Measurements from ENCODE around the gene LAS1L. TPM values are rescaled to one million over a fixed set of nuclear protein-coding genes. Genes with fewer than 3 reads are reported as not detected.

The LAS1L gene
- polyA plus RNA-seq, 1 of the 3 experiments (the other 2 are of a cell fraction), result 39.0 TPM

DNA sequence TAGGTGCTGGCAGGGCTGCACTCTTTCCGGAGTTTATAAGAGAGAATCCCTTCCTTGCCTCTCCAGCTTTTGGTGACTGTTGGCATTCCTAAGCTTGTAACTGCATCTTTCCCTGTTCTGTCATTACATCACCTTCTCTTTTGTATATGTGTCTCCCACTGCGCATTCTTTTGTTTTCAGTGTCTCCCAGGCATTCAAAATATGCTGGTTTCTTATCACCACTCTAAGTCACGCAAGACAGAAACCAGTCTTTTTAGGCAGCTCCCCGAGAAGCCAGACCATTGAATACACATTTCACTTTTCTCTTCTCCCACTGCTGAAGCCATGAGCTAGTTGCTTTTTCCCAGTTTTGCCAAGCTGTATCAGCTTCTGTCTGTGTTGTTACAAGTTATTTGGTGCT, 71.0 kb downstream of the LAS1L start:
- no peaks in the 10 kb centered on the region for H3K27me3 ChIP-seq (ENCODE audit: insufficient read depth)
- ChIA-PET POLR2A (no interaction called here), CTCF (interaction anchor here (0.8 to 1.1 kb wide), 2 partner anchors 19 to 137 kb away, joined by 3 read pairs; no protein-coding TSS in a partner anchor)
- no peaks in the 10 kb centered on the region for H3K9me2 ChIP-seq
- H2AFZ ChIP-seq (ENCODE audit: low read depth), result no peak overlapping the region
- H3K79me2 ChIP-seq (ENCODE audit: insufficient read depth), result no peaks in the 10 kb centered on the region
- no peak overlapping the region for H3K4me2 ChIP-seq
- 0 out of 2 replicates have a peak, but pooled peaks cover 6% of the 10 kb centered on the region for H3K9me3 ChIP-seq
- no peaks in the 10 kb centered on the region for H3K4me1 ChIP-seq (ENCODE audit: control insufficient read depth in 1 of 2, insufficient read depth in 2 of 2, low read depth in 1 of 2, low read length in 1 of 2)
- no peak overlapping the region for H3K9ac ChIP-seq
- no peaks in the 10 kb centered on the region for H3K36me3 ChIP-seq (replicated peaks in 1 of 2; ENCODE audit: control insufficient read depth in 1 of 2, insufficient read depth in 2 of 2, low read length in 1 of 2)
- DNase-seq, result no peak
- H3F3A ChIP-seq (replicated peaks; ENCODE audit: insufficient read depth), result no peaks in the 10 kb centered on the region
- no peaks in the 10 kb centered on the region for H4K20me1 ChIP-seq (ENCODE audit: insufficient read depth)
- no peak overlapping the region for H3K27ac ChIP-seq (ENCODE audit: low read depth in 2 of 2, low read length in 1 of 2)
- no peak for TF ChIP-seq NFIC (IDR thresholded peaks at IDR 0.05; ENCODE audit: borderline replicate concordance)
- TF ChIP-seq, protein P1, sequence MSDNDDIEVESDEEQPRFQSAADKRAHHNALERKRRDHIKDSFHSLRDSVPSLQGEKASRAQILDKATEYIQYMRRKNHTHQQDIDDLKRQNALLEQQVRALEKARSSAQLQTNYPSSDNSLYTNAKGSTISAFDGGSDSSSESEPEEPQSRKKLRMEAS (IDR thresholded peaks at IDR 0.05; ENCODE audit: low read depth), result no peak
- TF ChIP-seq RXRA (IDR thresholded peaks at IDR 0.05; ENCODE audit: borderline replicate concordance, low read depth), result no peak
- no peak for TF ChIP-seq MEF2A (IDR thresholded peaks at IDR 0.05; ENCODE audit: borderline replicate concordance, low read depth)
- TF ChIP-seq SIN3A (IDR thresholded peaks at IDR 0.05; ENCODE audit: borderline replicate concordance, low read depth, low read length), result no peak
- TF ChIP-seq MXI1 (IDR thresholded peaks at IDR 0.05; ENCODE audit: low read depth, low read length), result no peak
- TF ChIP-seq TCF12 (IDR thresholded peaks at IDR 0.05), result no peak
- TF ChIP-seq GABPA (IDR thresholded peaks at IDR 0.05; ENCODE audit: low read depth), result no peak
- no peak for TF ChIP-seq RFX5 (IDR thresholded peaks at IDR 0.05; ENCODE audit: low read length)
- no peak for TF ChIP-seq POLR2AphosphoS5 (IDR thresholded peaks at IDR 0.05; ENCODE audit: low read depth, low read length)
- TF ChIP-seq, protein P2, sequence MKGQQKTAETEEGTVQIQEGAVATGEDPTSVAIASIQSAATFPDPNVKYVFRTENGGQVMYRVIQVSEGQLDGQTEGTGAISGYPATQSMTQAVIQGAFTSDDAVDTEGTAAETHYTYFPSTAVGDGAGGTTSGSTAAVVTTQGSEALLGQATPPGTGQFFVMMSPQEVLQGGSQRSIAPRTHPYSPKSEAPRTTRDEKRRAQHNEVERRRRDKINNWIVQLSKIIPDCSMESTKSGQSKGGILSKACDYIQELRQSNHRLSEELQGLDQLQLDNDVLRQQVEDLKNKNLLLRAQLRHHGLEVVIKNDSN (IDR thresholded peaks at IDR 0.05; ENCODE audit: borderline replicate concordance, low read depth), result no peak
- TF ChIP-seq, protein P3, sequence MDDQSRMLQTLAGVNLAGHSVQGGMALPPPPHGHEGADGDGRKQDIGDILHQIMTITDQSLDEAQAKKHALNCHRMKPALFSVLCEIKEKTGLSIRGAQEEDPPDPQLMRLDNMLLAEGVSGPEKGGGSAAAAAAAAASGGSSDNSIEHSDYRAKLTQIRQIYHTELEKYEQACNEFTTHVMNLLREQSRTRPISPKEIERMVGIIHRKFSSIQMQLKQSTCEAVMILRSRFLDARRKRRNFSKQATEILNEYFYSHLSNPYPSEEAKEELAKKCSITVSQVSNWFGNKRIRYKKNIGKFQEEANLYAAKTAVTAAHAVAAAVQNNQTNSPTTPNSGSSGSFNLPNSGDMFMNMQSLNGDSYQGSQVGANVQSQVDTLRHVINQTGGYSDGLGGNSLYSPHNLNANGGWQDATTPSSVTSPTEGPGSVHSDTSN (IDR thresholded peaks at IDR 0.05), result no peak
- no peak for TF ChIP-seq JUND (IDR thresholded peaks at IDR 0.05)
- TF ChIP-seq FOXM1 (IDR thresholded peaks at IDR 0.05; ENCODE audit: low read depth), result no peak
- TF ChIP-seq, protein P4, sequence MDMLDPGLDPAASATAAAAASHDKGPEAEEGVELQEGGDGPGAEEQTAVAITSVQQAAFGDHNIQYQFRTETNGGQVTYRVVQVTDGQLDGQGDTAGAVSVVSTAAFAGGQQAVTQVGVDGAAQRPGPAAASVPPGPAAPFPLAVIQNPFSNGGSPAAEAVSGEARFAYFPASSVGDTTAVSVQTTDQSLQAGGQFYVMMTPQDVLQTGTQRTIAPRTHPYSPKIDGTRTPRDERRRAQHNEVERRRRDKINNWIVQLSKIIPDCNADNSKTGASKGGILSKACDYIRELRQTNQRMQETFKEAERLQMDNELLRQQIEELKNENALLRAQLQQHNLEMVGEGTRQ (IDR thresholded peaks at IDR 0.05; ENCODE audit: borderline replicate concordance, low read depth, low read length), result no peak
- TF ChIP-seq EZH2phosphoT487 (IDR thresholded peaks at IDR 0.05; ENCODE audit: borderline replicate concordance, low read depth), result no peak
- TF ChIP-seq FOXJ3 (CRISPR knock-in tag; IDR thresholded peaks at IDR 0.05), result no peak
- no peak for TF ChIP-seq YY1 (IDR thresholded peaks at IDR 0.05; ENCODE audit: low read depth)
- TF ChIP-seq RAD21 (IDR thresholded peaks at IDR 0.05; ENCODE audit: low read length), result no peak
- no peak overlapping the region for H3K4me3 ChIP-seq (ENCODE audit: low read depth in 2 of 2, low read length in 1 of 2)
- 0% methylated on average over 4 of the region's 4 CpGs for WGBS (ENCODE audit: low lambda C conversion rate)

Other genes starting within 250 kb of the LAS1L start
- 189 and 226 TPM in 2 replicates for gene MSN, start 132.9 kb upstream of the LAS1L start, polyA plus RNA-seq (2012; rRNA removed)